Spleen (tissue), 7 donors: ENCODE data around the gene ARHGEF28.

Experiments used
- CTCF ChIP-seq, 11 experiments: fragments of 200-600 bp in 7 of 11; fragments of 450-650 bp in 4 of 11; sonication (generic) in 4 of 11; IDR thresholded peaks in 8 of 11; conservative IDR thresholded peaks in 3 of 11; 1 replicate in 7 of 11; 2 replicates in 4 of 11; pipeline versions ENCODE4 v1.4.0 to v1.8.0; 2016 to 2021; ENCODE audit warnings: antibody characterized with exemption in 11 of 11, inconsistent platforms in 4 of 11, mild to moderate bottlenecking in 1 of 11
- POLR2A ChIP-seq, 3 donors: fragments of 450-650 bp; IDR thresholded peaks; one replicate each; pipeline ENCODE4 v1.5.1; 2017; ENCODE audit warnings: antibody characterized with exemption in 3 of 3, mild to moderate bottlenecking in 1 of 3
- donor health status: DM: no; HTN: no; CAD: no; lungs with moderate emphysema.
- donor health status: DM: no; HTN: no; CAD: no.
- donor health status: DM: no; HTN: no; CAD: no.

- no peak for TF ChIP-seq CTCF (IDR thresholded peaks at IDR 0.05 in 8 of 11, conservative IDR thresholded peaks at IDR 0.05 in 3 of 11)
- TF ChIP-seq POLR2A (IDR thresholded peaks at IDR 0.05) = no peak
Measured at GRCh38 chr5:73922875-73923557, 297.0 kb downstream of the ARHGEF28 start.
